ENCODE data around the gene LMOD3.

- TF ChIP-seq CTCF (IDR thresholded peaks at IDR 0.05), result no peak
- no peak for TF ChIP-seq ZFX (IDR thresholded peaks at IDR 0.05; ENCODE audit: borderline replicate concordance)
These were observed 42.0 kb downstream of the LMOD3 start, which contains the start of gene UBA3 for GRCh38 chr3:69080233-69080920.

Data from 22Rv1 (cell line).